ENCODE results near the gene DNAI1.

DNA sequence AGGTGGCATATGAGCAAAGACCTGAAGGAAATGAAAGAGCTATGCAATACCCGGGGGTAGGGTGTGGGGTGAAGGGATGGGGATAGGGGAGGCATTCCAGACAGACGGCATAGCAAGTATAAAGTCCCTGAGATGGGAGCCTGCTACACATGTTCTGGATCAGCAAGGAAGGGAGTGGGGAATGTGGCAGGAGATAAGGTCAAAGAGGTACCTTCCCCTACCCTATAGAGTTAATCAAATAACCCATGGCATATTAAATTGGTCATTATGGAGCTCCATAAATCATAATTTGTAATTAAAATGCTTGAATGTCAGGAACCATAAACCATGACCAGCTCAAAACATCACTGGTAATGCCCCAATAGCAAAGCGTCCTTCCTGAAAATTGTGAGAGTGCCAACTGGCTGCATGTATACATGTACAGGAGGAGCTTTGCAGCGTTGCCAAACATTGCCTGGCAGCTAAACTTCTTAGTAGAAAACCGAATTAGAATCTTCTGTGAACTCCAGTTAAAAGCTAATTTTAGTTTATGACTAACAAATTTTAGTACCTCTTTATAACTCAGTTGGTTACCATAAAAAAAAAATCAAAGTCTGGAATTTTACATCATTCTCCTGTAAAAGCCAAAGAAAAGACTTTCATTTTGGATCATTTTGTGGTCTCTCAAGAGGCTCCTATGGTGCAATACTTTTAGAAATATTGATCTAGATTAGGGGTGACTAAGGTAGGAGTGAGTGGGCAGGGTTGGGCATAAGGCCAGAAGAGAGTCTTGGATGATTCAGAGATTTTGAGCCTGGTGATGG is 4.7 kb downstream of the DNAI1 start:
- TF ChIP-seq EZH2phosphoT487 (IDR thresholded peaks at IDR 0.05; ENCODE audit: borderline replicate concordance, low read length) (no peak), CTCF (conservative IDR thresholded peaks at IDR 0.05; ENCODE audit: low read depth, low read length) (no peak)

All from PC-3 (cell line).